HEK293T (cell line): ENCODE measurements around the gene FAM9C.

ENCODE experiments used
- ELF4 ChIP-seq: fragments of 450-650 bp; IDR thresholded peaks from 2 replicates; pipeline ENCODE4 v1.6.1; 2017; ENCODE audit warnings: antibody characterized with exemption
- FOXA1 ChIP-seq: fragments of 450-650 bp; IDR thresholded peaks from 2 replicates; pipeline ENCODE4 v1.6.1; 2016; ENCODE audit warnings: mild to moderate bottlenecking
- FOXK2 ChIP-seq: fragments of 450-650 bp; IDR thresholded peaks from 2 replicates; pipeline ENCODE4 v1.6.1; 2016; ENCODE audit warnings: mild to moderate bottlenecking
- FOXM1 ChIP-seq: fragments of 450-650 bp; IDR thresholded peaks from 2 replicates; pipeline ENCODE4 v1.6.1; 2017; ENCODE audit warnings: mild to moderate bottlenecking, borderline replicate concordance
- LEF1 ChIP-seq: fragments of 450-650 bp; IDR thresholded peaks from 2 replicates; pipeline ENCODE4 v1.6.1; 2017; ENCODE audit warnings: mild to moderate bottlenecking, borderline replicate concordance
- PKNOX1 ChIP-seq: fragments of 450-650 bp; IDR thresholded peaks from 2 replicates; pipeline ENCODE4 v1.6.1; 2016
- SP1 ChIP-seq: fragments of 450-650 bp; IDR thresholded peaks from 2 replicates; pipeline ENCODE4 v1.6.1; 2017
- SUZ12 ChIP-seq: fragments of 450-650 bp; IDR thresholded peaks from 2 replicates; pipeline ENCODE4 v1.6.1; 2016; ENCODE audit warnings: mild to moderate bottlenecking
- ZNF384 ChIP-seq: fragments of 450-650 bp; IDR thresholded peaks from 2 replicates; pipeline ENCODE4 v1.6.1; 2016

- no peak for TF ChIP-seq PKNOX1
- TF ChIP-seq LEF1, result no peak
- no peak for TF ChIP-seq SP1
- TF ChIP-seq FOXA1, result no peak
- TF ChIP-seq FOXK2, result no peak
- no peak for TF ChIP-seq SUZ12
- TF ChIP-seq FOXM1, result no peak
- TF ChIP-seq ELF4, result no peak
- TF ChIP-seq ZNF384, result no peak
These were observed 35.8 kb upstream of the FAM9C start for GRCh38 chrX:13080128-13080795.
